HS-27A (cell line): ENCODE results near the gene TOX3.

Experiments used
- DNase-seq: peaks from one replicate; pipeline ENCODE4 v3.0.0-alpha.2; 2012; ENCODE audit warnings: low read depth, missing footprints

TOX3 gene

GRCh38 chr16:52547004-52547833, at the start of gene TOX3:
Gene TOX3 (minus strand): TSS chr16:52547143. CDS start chr16:52546723, 420 bp downstream.
- DNase-seq, result no peak

- DNase-seq, result no peak
Observed at GRCh38 chr16:52592778-52593177, 45.8 kb upstream of the TOX3 start.

DNA sequence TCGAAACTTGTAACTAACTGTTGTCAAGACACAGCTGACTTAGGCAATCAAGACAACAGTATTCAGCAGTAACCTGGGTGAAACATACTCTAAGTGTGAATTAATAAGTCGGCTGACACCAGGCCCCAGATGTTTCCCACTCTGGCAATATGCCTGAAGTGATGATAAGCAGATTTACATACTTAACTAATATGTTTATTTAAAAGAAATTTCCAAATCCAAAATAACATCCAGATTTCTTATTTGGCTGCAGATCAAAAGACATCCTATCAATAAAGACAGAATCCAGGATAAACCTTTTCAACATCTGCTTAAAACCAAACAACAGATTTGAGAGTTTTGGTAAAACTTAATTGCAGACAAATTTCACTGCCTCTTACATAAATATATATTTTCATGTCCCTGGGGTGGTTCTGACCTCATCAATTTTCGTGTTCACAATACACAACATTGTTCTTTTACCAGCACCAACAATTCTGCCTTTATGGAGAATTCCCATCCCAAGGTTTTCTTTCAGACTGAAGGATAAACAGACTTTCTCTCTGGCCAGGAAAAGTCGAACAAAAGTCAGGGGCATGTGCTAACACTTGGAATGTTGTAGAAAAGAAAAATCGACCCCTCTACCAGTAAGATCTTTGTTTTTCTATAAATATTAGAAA, 45.1 kb upstream of the TOX3 start:
- no peak for DNase-seq

- DNase-seq, result no peak
Observed at GRCh38 chr16:52591471-52591870, 44.5 kb upstream of the TOX3 start.

- DNase-seq, result no peak
Observed at GRCh38 chr16:52586159-52586558, 39.2 kb upstream of the TOX3 start.

DNA sequence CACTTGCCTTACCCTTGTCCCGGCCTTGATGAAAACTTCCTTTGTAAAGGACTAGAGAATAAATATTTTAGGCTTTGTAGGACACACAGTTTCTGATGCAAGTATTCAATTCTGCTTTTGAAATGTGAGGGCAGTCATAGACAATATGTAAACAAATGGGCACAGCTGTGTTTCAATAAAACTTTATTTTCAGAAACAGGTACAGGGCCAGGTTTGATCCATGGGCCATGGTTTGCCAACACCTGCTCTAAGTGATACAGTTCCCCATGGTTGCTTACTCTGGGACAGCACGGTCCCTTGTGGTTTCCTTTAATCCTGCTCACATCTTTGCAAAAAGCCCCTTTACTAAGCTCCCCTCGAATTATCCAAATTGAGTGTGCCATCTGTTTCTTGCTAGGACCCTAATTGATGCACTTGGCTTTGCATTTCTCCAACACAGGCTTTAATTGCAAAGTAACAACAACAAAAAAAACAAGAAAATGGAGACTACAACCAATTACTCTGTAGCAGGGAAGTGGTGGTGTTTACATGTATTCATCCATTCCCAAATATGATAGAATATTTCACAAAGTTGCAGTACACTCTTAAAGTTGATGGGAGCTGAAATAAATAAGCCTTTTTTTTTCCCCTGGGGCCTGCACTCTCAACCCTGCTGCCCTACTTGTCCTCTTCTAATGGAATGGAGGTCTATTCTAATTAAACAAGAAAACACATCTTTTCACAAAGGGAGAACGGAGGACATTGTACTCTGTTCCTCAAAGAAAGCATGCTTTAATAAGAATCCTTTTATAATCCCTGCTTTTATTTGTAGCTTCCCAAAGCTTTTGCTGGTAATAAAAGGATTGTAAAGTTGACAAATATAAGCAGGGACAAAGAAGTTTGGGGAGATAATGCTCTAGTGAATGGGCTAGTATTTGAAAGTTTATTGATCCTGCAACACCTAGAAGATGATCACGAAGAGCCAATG, 37.7 kb upstream of the TOX3 start:
- DNase-seq, result no peak

DNA sequence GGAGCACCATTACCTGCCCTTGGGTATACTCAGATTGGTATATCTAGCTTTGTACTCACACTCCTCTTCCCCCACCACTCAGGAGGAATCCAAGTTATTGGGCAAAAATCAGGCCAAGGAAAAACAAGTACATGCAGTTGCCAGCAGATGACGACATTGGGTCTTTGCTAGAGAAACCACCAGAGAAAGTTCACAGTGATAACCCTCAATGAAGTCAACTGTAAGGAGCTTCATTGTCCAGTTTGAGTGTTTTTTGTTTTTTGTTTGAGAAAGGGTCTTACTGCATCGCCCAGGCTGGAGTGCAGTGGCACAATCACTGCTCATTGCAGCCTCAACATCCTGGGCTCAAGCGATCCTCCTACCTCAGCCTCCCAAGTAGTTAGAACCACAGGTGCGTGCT, 34.6 kb upstream of the TOX3 start:
- DNase-seq, result no peak

DNA sequence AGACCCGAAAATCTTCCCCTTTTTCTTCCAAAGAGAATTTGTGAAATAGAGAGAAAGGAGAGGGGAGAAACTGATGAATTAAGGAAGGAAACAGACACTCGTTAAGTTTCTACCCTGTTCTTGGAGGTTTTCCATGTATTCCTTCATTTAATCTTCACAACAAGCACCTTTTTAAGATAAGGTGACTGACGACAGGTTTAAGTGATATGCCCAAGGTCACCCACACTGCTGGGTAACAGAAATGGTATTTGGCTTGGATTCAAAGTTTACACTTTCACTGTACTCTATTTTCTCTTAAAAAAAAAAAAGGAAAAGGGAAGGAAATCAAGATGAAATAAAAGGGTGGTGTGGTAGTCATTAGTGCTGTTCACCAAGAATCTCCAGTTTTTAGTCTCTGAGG, 33.5 kb upstream of the TOX3 start:
- no peak for DNase-seq

DNA sequence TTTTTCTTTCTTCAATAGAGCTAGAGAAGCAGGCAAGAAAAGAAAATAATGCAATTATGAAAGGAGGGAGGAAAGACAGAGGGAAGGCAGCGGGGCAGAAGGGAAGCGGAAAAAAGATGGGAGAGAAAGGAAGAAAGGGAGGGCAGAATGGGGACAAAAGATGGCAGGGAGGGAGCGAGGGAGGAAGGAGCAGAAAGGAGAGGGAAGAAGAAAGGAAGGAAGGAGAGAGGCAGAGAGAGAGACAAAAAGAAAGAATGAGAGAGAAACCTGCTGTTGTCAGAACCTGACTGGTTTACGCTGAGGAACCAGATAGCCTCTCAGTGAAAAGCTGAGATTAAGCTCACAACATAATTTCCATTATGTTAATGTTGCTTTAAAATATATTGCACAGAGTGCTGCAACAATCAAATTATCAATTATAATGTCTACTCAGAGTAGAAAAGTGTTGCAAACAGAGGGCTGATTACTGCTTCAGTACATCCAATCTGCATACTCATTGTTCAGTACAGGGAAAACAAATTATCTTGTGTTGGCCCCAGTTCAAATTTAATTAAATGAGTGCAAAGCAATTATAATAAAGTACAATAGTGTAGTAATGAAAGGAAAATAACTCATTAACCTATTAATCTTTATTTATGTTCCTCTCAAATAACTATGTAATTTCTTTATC, 32.0 kb upstream of the TOX3 start:
- no peak for DNase-seq

DNA sequence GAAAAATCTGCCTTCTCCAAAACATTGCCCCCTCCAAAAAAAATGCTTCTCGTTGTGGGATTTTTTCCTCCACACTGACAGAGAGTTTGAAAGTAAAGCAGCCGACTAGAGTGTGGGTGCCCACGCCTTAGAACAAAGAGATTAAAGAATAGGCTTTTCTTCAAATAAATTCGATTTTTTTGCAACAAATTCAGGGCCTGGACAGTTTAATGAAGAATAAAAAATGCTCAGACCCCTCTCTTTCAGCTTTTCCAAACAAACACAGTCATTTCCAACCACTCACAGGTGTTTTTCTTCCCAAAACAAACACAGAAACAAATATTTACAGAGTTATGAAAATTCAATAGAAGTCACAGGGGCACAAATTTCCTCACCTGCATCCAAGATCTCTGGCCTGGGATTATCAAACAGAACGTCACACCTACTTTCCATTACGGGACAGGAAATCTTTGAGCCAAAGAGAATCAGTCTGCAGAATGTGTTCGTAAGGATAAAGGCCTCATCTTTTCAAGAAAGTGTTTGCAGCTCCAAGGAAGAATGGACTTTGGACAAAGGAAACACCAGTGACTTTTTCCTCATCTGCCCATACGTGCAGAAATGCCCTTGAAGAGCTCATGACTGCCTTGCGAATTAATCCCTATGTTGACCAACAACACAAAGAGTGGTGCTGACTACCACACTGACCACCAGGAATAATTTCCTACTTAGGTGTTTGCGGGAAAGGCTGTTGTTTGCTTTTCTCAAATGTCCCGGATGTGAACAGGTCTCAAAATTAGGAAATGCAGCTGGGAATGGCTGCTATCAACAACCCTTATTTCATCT, 31.3 kb upstream of the TOX3 start:
- DNase-seq, result no peak

DNA sequence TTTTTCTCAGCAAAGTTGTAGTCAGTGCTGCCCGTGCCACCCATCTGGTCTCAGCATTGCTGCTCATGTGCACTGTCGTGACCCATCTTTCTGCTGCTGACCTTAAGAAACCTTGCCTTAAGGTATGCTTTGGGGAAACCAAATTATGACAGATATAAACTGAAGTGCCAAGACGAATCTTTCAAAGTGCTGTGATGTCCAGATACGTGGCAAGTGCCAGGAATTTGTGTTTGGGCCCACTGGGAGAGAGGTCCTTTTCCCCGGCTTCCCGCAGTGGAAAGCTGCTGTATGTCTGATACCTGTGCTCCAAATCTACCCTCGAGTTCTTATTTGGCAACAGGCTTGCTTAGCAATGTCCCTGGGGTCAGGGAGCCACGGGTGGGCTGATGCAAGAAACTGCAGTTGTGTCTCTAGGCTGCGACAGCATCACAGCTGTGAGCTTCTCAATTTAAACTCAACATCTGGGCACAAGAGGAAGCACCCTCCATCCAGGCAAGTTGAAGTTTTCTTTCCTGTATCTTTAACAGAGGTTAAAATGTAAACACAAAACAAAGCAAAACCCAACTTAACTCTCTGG, 30.3 kb upstream of the TOX3 start:
- no peak for DNase-seq

- no peak for DNase-seq
Observed at GRCh38 chr16:52573365-52574299, 26.7 kb upstream of the TOX3 start.

GRCh38 chr16:52572656-52573055, 25.7 kb upstream of the TOX3 start:
- DNase-seq, result no peak

GRCh38 chr16:52570495-52571091, 23.6 kb upstream of the TOX3 start:
- no peak for DNase-seq

DNA sequence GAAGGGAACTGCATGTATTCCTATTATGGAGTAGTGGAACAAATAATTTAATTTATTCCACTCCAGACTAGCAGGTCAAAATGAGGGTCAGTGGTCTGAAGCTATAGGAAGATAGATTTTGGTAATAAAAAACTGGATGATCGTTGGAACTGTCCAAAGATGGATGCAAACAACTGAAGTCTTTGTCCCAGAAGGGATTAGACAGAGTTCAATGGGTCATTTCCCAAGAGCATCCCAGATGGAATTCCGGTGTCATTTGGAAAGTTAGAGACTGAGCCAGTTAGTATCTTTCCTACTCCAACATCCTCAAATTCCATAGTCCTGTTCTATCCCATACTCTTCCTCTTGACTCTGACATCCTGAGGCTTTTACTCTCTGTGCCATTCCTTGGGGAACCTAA, 22.8 kb upstream of the TOX3 start:
- DNase-seq, result no peak

DNA sequence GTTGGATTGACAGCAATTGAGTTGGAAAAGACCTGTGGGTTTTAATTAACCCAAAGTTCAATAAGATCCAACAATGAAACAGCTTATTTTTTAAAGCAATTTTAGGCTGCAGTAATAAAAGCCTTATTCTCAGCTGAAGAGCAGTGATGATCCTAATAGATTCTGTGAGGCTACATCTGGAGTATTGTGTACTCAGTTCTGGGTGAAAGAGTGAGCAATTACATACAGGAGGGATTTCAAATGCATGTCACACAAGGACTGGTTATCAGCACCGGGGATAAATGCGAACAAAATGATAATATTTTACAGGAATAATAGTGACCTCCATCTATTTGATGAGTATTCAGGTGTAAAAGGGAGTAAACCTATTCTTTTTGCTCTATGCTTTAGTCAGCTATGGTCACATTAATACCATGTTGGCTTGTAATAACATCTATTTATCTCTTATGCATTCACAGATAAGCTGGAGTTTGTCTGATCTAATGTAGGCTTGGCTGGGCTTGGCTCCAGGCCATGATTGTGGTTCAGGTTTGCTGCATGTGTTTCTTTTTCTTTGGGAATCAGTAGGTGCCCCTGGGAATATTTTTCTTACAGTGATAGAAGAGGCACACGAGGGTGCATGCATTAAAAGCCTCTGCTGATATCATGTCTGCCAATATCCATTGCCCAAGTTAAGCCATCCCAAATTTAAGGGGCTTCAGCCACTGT, 22.2 kb upstream of the TOX3 start:
- DNase-seq, result no peak

DNA sequence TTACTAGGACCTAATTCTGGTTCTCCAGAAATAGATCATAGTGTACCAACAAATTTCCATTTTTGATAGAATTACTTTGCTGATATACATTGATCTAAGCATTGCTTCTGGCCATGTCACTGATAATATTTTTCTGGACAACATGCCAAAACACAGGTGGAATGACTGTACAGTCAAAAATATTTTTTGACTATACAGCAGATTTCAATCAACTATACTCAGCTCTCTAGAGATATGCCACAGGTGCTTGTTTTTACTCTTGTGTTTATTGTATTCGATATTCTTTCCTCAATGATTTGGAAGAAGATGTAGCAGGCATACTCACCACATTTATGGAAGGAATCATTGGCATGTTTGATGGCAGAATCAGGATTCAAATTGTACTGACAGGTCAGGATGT, 21.6 kb upstream of the TOX3 start:
- DNase-seq, result no peak

GRCh38 chr16:52567193-52567592, 20.2 kb upstream of the TOX3 start:
- no peak for DNase-seq
